NOMO-1 (cell line): ENCODE data around the gene SAPCD2.
"Not testable (repeated sequence)": the region's sequence is repeated elsewhere in the genome, so short reads cannot be mapped to it uniquely, and the experiment has no call there.

ENCODE experiments used
- DNase-seq, 2 experiments: peaks; one replicate each; lab custom pipeline; 2025; ENCODE audit not compliant: unreplicated experiment in 2 of 2; lab: John Stamatoyannopoulos, UW

SAPCD2 gene

GRCh38 chr9:137034039-137034708, 36.2 kb downstream of the SAPCD2 start:
- peak; percentile 55 to 90 for DNase-seq

GRCh38 chr9:137033481-137033880, 36.9 kb downstream of the SAPCD2 start:
- DNase-seq: not testable (repeated sequence)

GRCh38 chr9:137032858-137033257, 37.5 kb downstream of the SAPCD2 start:
- DNase-seq: peak; percentile 76 to 80

DNA sequence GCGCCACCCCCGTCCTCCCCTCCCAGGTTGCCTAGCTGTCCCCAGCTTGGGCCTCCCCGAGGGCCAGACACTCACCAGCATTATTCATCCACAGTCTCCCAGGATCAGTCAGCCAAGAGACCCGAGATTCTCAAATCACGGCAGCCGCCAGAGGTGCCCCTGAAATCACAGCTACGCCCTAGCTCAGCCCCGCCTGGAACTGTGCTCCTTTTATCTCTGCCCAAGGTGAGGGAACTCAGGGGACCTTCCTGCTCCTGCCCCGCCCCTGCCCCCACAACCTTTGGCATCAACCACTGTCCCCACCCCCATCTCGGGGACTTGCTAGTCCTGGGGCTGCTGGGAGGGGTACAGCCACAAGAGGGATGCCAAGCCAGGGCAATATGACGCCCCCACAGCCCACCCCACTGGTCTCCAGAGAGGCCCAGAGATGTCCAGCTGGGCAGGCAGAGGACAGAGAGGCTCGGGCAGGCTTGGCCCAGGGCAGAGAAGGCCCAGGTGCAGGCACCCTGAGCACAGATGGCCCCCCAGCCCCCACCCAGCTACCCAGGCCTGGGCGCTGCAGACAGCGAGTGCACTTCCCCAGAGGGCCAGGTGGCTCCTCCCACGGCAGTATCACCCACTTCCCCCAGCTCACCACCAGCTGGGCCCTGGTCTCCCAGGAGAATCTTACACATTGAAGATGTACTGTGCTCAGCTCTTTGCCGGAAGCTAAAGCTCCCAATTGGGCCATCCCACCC, 38.3 kb downstream of the SAPCD2 start, which contains the start of gene FUT7:
Gene FUT7 (minus strand): TSS at position 185 of the 737 bp plus-strand sequence. CDS start 97 bp downstream, at position 88.
- peak; percentile 36 to 54 for DNase-seq

- DNase-seq: peak; percentile 87 to 95
Observed at GRCh38 chr9:137030538-137031527, 39.5 kb downstream of the SAPCD2 start.

- no peak for DNase-seq
Observed at GRCh38 chr9:137030006-137030405, 40.4 kb downstream of the SAPCD2 start.

- peak; percentile 75 to 79 for DNase-seq
Observed at GRCh38 chr9:137029058-137029936, 41.1 kb downstream of the SAPCD2 start.

DNA sequence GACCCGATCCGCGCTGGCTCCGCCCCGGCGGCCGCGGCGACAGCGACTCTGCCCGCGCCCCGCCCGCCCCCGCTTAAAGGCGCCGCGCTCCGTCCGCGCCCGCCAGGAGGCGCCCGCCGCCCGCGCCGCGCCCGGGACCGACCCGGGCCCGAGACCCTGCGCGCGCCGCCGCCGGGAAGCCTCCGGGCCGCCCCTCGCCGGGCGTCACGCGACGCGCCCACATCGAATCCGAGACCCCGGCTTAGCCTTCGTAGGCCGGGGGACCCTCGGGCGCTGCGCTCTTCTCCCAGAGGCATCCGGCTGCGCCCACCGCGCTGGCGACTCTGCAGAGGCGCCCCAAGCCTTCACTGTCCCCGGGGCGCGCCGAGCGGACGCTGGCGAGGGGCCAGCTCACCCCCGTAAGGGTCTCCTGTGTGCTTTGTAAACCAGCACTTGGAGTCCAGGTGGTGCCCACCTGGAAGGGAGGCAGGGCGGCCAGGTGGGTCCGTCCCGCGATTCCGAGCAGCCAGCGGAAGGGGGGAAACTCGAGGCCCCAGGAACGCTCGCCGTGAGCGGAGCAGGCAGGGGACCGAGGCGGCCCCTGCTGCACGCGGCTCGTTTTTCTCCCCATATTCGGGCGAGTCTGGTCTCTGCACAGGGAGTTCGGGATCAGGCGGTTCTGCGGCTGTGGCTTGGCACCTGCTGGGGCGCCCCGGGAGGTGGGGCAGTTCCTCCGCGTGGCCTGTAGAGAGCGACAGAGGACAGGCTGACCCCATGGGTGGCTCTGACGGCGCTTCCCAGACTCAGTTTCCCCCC, 41.9 kb downstream of the SAPCD2 start:
- DNase-seq: peak; percentile 76 to 83

GRCh38 chr9:137027369-137028262, 42.7 kb downstream of the SAPCD2 start, which contains the start of gene ABCA2:
TSS of gene ABCA2 (minus strand) at chr9:137028237. CDS start at chr9:137028140, 97 bp downstream.
- no peak for DNase-seq

DNA sequence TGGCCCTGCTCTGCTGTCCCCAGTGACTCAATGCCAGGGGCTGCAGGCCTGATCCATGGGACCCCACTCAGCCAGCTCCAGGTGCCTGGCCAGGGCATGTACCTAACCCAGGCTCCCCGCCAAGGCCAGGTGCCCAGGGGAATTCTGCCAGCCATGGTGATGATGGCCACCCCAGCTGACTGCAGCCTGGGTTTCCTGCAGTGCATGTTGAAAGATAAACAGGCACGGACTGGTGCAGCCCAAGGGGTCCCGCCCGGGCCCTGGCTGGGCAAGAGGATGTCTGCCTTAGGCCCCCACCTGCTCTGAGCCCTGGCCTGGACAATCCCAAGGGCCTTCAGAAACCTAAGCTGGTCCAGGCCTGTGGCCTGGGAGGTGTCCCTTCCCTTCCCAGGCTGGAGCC, 43.5 kb downstream of the SAPCD2 start:
- no peak for DNase-seq

GRCh38 chr9:137026384-137026783, 44.0 kb downstream of the SAPCD2 start:
- DNase-seq: no peak

GRCh38 chr9:137025517-137025966, 44.8 kb downstream of the SAPCD2 start:
- DNase-seq: no peak

DNA sequence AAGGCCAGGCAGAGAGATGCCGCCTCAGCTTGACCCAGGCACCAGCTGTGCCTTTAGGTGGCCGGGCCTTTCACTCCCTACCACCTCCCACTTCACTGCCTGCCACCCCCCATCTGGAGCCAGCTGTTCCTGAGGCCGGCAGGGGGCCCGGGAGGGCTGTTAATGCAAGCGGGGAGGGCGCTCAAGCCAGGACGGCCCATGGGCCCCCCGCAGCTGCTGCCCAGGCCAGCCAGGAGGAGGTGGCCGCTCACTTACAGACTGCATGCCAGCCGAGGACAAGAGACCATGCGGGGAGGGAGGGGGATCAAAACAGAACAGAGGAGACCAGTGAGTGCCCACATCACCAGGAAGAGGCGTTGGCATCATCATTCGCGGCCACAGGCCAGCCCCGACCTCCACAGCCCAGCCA, 46.8 kb downstream of the SAPCD2 start:
- no peak for DNase-seq

DNA sequence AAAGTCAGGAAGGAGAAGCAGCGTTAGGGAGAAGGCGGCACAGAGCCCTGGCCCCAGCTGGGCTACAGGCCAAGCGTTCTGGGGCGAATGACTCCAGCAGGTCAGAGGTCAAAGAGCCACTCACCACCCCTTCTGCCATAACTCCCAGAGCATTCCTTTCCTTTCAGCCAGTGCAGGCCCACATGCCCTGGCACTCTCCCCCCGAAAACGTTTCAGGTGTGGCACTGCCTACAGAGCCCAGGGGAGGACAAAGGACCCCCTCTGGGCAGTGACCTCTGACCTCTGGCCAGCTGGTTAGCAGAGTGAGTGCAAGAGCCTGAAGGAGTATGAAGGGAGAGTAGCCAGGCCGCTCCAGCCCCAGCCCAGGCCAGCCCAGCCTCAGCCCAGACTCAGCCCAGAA, 47.2 kb downstream of the SAPCD2 start:
- DNase-seq: no peak

GRCh38 chr9:137022662-137023008, 47.7 kb downstream of the SAPCD2 start:
- no peak for DNase-seq

DNA sequence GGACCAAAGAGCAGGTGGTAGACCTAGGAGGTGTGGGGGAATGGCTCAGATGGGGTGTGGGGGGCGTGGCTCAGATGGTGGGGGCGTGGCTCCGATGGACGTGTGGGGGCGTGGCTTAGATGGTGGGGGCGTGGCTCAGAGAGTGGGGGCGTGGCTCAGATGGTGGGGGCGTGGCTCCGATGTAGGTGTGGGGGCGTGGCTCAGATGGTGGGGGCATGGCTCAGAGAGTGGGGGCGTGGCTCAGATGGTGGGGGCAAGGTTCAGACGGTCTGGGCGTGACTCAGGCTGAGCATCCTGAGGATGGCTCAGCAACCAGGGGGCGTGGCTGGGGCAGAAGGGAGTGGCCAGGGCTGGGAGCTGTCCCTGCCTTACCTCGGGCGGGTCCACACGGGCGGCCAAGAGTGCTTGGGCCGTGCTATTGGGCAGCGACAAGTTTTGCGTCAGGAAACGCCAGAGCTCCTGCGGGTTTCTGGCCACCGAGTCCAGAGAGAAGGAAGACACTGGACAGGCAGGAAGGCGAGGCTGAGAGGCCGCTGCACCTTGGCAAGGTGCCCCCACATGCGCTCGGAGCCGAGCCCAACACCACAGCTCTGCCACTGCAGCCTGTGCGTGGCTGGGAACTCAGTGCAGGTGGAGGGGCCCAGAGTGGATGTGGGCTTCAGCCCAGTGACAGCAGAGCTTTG, 48.2 kb downstream of the SAPCD2 start:
- DNase-seq: peak; percentile 71 to 72

- DNase-seq: no peak
Observed at GRCh38 chr9:137021568-137021978, 48.8 kb downstream of the SAPCD2 start.
